GM19452 (cell line): ENCODE measurements around the gene SF3B3.
A peak's percentile ranks its signal among the peaks of the same experiment; 100 is the strongest.
"Not testable (repeated sequence)": the region's sequence is repeated elsewhere in the genome, so short reads cannot be mapped to it uniquely, and the experiment has no call there.

Experiments
- ATAC-seq: cut with Tn5 transposase; IDR thresholded peaks from one replicate; pipeline ENCODE4 v1.9.1; 2021; ENCODE audit not compliant: unreplicated experiment

The SF3B3 gene

GRCh38 chr16:70510216-70510615 lies 13.4 kb upstream of the SF3B3 start:
- ATAC-seq = no peak

GRCh38 chr16:70511833-70512232 lies 11.8 kb upstream of the SF3B3 start:
- ATAC-seq = no peak

- no peak for ATAC-seq
Measured at GRCh38 chr16:70512456-70512855, 11.2 kb upstream of the SF3B3 start.

- ATAC-seq = peak; percentile 39
Measured at GRCh38 chr16:70520612-70521297, 2.9 kb upstream of the SF3B3 start.

- no peak for ATAC-seq
Measured at GRCh38 chr16:70522216-70523075, 1.2 kb upstream of the SF3B3 start.

- ATAC-seq = peak; percentile 46
Measured at GRCh38 chr16:70523076-70523742, 407 bp upstream of the SF3B3 start, which contains the start of gene COG4. COG4 (minus strand) TSS chr16:70523554; CDS start chr16:70523543, 11 bp downstream.

- not testable (repeated sequence) for ATAC-seq
Measured at GRCh38 chr16:70524399-70524825, 796 bp downstream of the SF3B3 start.

- no peak for ATAC-seq
Measured at GRCh38 chr16:70526403-70526802, 2.8 kb downstream of the SF3B3 start.

GRCh38 chr16:70527315-70527996 lies 3.8 kb downstream of the SF3B3 start:
- ATAC-seq = no peak

GRCh38 chr16:70529051-70529777 lies 5.6 kb downstream of the SF3B3 start:
- ATAC-seq = no peak

- not testable (repeated sequence) for ATAC-seq
Measured at GRCh38 chr16:70529954-70530353, 6.3 kb downstream of the SF3B3 start.

- no peak for ATAC-seq
Measured at GRCh38 chr16:70534971-70535370, 11.4 kb downstream of the SF3B3 start.

- ATAC-seq = no peak
Measured at GRCh38 chr16:70540994-70541393, 17.4 kb downstream of the SF3B3 start.

- ATAC-seq = no peak
Measured at GRCh38 chr16:70544548-70544947, 20.9 kb downstream of the SF3B3 start.

- ATAC-seq = no peak
Measured at GRCh38 chr16:70548936-70549335, 25.3 kb downstream of the SF3B3 start.

GRCh38 chr16:70550082-70550481 lies 26.5 kb downstream of the SF3B3 start:
- no peak for ATAC-seq

GRCh38 chr16:70551788-70552187 lies 28.2 kb downstream of the SF3B3 start:
- no peak for ATAC-seq

- no peak for ATAC-seq
Measured at GRCh38 chr16:70552675-70553074, 29.1 kb downstream of the SF3B3 start.

- ATAC-seq = no peak
Measured at GRCh38 chr16:70553645-70554044, 30.0 kb downstream of the SF3B3 start.

GRCh38 chr16:70556063-70556462 lies 32.4 kb downstream of the SF3B3 start:
- no peak for ATAC-seq
